ENCODE data around the gene WDFY2. TPM values are rescaled to one million over a fixed set of nuclear protein-coding genes. Genes with fewer than 3 reads are reported as not detected.

Gene WDFY2
- total and polyA plus RNA-seq, 2 experiments from 2014 or later, result 11.4 to 24.0 TPM

DNA sequence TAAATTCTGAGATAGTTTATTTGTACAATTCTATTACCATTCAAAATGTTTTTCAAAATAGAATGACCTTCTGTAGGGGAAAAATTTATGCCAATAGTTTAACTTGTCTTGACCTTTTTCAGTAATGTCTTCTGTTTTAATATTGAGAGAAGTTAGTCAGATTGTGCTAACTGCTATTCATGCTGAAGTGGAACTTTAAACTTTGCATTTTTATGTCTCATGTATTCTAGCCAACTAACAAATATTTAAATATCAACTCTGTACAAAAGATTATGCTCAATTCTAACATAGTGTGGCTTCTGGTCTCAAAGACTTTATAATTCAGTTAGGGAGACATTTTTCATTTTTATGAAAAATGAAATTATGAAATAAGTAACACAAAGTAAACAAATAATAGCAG, 94.2 kb downstream of the WDFY2 start (continued):
- TF ChIP-seq, protein P1, sequence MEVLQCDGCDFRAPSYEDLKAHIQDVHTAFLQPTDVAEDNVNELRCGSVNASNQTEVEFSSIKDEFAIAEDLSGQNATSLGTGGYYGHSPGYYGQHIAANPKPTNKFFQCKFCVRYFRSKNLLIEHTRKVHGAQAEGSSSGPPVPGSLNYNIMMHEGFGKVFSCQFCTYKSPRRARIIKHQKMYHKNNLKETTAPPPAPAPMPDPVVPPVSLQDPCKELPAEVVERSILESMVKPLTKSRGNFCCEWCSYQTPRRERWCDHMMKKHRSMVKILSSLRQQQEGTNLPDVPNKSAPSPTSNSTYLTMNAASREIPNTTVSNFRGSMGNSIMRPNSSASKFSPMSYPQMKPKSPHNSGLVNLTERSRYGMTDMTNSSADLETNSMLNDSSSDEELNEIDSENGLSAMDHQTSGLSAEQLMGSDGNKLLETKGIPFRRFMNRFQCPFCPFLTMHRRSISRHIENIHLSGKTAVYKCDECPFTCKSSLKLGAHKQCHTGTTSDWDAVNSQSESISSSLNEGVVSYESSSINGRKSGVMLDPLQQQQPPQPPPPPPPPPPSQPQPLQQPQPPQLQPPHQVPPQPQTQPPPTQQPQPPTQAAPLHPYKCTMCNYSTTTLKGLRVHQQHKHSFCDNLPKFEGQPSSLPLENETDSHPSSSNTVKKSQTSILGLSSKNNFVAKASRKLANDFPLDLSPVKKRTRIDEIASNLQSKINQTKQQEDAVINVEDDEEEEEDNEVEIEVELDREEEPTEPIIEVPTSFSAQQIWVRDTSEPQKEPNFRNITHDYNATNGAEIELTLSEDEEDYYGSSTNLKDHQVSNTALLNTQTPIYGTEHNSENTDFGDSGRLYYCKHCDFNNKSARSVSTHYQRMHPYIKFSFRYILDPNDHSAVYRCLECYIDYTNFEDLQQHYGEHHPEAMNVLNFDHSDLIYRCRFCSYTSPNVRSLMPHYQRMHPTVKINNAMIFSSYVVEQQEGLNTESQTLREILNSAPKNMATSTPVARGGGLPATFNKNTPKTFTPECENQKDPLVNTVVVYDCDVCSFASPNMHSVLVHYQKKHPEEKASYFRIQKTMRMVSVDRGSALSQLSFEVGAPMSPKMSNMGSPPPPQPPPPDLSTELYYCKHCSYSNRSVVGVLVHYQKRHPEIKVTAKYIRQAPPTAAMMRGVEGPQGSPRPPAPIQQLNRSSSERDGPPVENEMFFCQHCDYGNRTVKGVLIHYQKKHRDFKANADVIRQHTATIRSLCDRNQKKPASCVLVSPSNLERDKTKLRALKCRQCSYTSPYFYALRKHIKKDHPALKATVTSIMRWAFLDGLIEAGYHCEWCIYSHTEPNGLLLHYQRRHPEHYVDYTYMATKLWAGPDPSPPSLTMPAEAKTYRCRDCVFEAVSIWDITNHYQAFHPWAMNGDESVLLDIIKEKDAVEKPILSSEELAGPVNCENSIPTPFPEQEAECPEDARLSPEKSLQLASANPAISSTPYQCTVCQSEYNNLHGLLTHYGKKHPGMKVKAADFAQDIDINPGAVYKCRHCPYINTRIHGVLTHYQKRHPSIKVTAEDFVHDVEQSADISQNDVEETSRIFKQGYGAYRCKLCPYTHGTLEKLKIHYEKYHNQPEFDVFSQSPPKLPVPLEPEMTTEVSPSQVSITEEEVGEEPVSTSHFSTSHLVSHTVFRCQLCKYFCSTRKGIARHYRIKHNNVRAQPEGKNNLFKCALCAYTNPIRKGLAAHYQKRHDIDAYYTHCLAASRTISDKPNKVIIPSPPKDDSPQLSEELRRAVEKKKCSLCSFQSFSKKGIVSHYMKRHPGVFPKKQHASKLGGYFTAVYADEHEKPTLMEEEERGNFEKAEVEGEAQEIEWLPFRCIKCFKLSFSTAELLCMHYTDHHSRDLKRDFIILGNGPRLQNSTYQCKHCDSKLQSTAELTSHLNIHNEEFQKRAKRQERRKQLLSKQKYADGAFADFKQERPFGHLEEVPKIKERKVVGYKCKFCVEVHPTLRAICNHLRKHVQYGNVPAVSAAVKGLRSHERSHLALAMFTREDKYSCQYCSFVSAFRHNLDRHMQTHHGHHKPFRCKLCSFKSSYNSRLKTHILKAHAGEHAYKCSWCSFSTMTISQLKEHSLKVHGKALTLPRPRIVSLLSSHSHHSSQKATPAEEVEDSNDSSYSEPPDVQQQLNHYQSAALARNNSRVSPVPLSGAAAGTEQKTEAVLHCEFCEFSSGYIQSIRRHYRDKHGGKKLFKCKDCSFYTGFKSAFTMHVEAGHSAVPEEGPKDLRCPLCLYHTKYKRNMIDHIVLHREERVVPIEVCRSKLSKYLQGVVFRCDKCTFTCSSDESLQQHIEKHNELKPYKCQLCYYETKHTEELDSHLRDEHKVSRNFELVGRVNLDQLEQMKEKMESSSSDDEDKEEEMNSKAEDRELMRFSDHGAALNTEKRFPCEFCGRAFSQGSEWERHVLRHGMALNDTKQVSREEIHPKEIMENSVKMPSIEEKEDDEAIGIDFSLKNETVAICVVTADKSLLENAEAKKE (CRISPR knock-in tag; IDR thresholded peaks at IDR 0.05), result no peak
- no peak for TF ChIP-seq ZNF331 (CRISPR knock-in tag; IDR thresholded peaks at IDR 0.05; ENCODE audit: low read depth)
- TF ChIP-seq, protein P2, sequence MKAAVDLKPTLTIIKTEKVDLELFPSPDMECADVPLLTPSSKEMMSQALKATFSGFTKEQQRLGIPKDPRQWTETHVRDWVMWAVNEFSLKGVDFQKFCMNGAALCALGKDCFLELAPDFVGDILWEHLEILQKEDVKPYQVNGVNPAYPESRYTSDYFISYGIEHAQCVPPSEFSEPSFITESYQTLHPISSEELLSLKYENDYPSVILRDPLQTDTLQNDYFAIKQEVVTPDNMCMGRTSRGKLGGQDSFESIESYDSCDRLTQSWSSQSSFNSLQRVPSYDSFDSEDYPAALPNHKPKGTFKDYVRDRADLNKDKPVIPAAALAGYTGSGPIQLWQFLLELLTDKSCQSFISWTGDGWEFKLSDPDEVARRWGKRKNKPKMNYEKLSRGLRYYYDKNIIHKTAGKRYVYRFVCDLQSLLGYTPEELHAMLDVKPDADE (IDR thresholded peaks at IDR 0.05), result no peak
- TF ChIP-seq EZH2 (IDR thresholded peaks at IDR 0.05; ENCODE audit: low read depth, unreplicated experiment), result no peak
- no peak for TF ChIP-seq NANOG (IDR thresholded peaks at IDR 0.05; ENCODE audit: borderline replicate concordance)
- TF ChIP-seq STAT1 (IDR thresholded peaks at IDR 0.05; ENCODE audit: unreplicated experiment), result no peak
- TF ChIP-seq, protein P3, sequence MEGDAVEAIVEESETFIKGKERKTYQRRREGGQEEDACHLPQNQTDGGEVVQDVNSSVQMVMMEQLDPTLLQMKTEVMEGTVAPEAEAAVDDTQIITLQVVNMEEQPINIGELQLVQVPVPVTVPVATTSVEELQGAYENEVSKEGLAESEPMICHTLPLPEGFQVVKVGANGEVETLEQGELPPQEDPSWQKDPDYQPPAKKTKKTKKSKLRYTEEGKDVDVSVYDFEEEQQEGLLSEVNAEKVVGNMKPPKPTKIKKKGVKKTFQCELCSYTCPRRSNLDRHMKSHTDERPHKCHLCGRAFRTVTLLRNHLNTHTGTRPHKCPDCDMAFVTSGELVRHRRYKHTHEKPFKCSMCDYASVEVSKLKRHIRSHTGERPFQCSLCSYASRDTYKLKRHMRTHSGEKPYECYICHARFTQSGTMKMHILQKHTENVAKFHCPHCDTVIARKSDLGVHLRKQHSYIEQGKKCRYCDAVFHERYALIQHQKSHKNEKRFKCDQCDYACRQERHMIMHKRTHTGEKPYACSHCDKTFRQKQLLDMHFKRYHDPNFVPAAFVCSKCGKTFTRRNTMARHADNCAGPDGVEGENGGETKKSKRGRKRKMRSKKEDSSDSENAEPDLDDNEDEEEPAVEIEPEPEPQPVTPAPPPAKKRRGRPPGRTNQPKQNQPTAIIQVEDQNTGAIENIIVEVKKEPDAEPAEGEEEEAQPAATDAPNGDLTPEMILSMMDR (conservative IDR thresholded peaks at IDR 0.05; ENCODE audit: low read depth in 2 of 2), result no peak
- no peak for TF ChIP-seq JUNB (IDR thresholded peaks at IDR 0.05; ENCODE audit: unreplicated experiment)
- TF ChIP-seq CREB1 (CRISPR knock-in tag; IDR thresholded peaks at IDR 0.05; ENCODE audit: low read depth), result no peak
- TF ChIP-seq POLR2AphosphoS5 (IDR thresholded peaks at IDR 0.05; ENCODE audit: low read depth), result no peak
